IPS-18a (cell line): Measurements from ENCODE around the gene SMPX.
"Not testable (repeated sequence)": the region's sequence is repeated elsewhere in the genome, so short reads cannot be mapped to it uniquely, and the experiment has no call there.

Experiments used
- H3K27ac ChIP-seq: one replicate; pipeline ENCODE4 v1.5.1; 2013; ENCODE audit warnings: low read length
- H3K27me3 ChIP-seq: one replicate; pipeline ENCODE4 v1.6.1; 2013; ENCODE audit warnings: mild to moderate bottlenecking, low read length; ENCODE audit not compliant: control insufficient read depth, insufficient read depth
- H3K36me3 ChIP-seq: one replicate; pipeline ENCODE4 v1.6.1; 2013; ENCODE audit warnings: low read depth, low read length; ENCODE audit not compliant: control insufficient read depth
- H3K4me1 ChIP-seq: one replicate; pipeline ENCODE4 v1.6.1; 2013; ENCODE audit warnings: low read depth, low read length; ENCODE audit not compliant: control insufficient read depth
- H3K4me3 ChIP-seq: one replicate; pipeline ENCODE4 v1.5.1; 2013; ENCODE audit warnings: low read length
- H3K9ac ChIP-seq: one replicate; pipeline ENCODE4 v1.6.1; 2013; ENCODE audit warnings: mild to moderate bottlenecking, low read length, moderate library complexity
- H3K9me3 ChIP-seq: one replicate; pipeline ENCODE4 v1.6.1; 2013; ENCODE audit warnings: low read depth, low read length; ENCODE audit not compliant: control insufficient read depth

The SMPX gene

DNA sequence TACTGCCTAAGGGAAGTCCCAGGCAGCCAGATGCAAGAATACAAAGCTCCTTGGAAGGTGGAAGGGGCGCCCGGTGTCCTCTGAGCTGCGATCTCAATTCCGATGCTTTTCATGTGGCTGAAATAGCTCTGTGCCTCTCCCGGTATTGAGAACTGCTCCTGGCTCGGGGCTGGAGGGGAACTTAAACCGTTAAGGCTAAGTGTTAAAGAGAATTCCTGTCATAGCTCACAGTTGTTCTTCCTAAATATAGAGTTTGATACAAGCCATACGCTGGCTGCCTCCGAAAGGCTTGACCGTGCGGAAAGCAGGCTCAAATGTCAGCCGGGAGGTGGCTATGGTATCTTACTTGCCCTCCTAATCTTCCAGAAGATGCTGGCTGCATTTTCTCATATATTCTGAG is at the start of gene SMPX:
SMPX (minus strand) TSS at position 157 of the 400 bp plus-strand sequence. CDS start 3,826 bp downstream, outside the sequence.
- no peak within 1 kb of the TSS for H3K4me3 ChIP-seq
- peaks cover 5% of the 10 kb centered on the region for H3K9me3 ChIP-seq
- no peak within 1 kb of the TSS for H3K9ac ChIP-seq
- H3K4me1 ChIP-seq: no peaks in the 10 kb centered on the region
- H3K27ac ChIP-seq: no peak within 1 kb of the TSS
- no peaks in the 10 kb centered on the region for H3K36me3 ChIP-seq
- no peaks in the 10 kb centered on the region for H3K27me3 ChIP-seq

- Histone ChIP-seq H3K36me3 (no peaks in the 10 kb centered on the region), H3K27ac (no peak overlapping the region), H3K27me3 (no peaks in the 10 kb centered on the region), H3K9me3 (peaks cover 7% of the 10 kb centered on the region), H3K4me1 (no peaks in the 10 kb centered on the region), H3K9ac (no peak overlapping the region), H3K4me3 (no peak overlapping the region)
Observed at GRCh38 chrX:21806691-21807090, 48.8 kb upstream of the SMPX start.

GRCh38 chrX:21802839-21803238 is 44.9 kb upstream of the SMPX start:
- Histone ChIP-seq H3K27ac (no peak overlapping the region), H3K9ac (no peak overlapping the region), H3K4me1 (no peaks in the 10 kb centered on the region), H3K4me3 (no peak overlapping the region), H3K36me3 (no peaks in the 10 kb centered on the region), H3K9me3 (peaks cover 4% of the 10 kb centered on the region), H3K27me3 (no peaks in the 10 kb centered on the region)

GRCh38 chrX:21802054-21802670 is 44.2 kb upstream of the SMPX start:
- Histone ChIP-seq H3K27me3 (no peaks in the 10 kb centered on the region), H3K9ac (no peak overlapping the region), H3K4me1 (no peaks in the 10 kb centered on the region), H3K36me3 (no peaks in the 10 kb centered on the region), H3K4me3 (no peak overlapping the region), H3K9me3 (peaks cover 8% of the 10 kb centered on the region), H3K27ac (no peak overlapping the region)

- Histone ChIP-seq H3K4me3 (no peak overlapping the region), H3K4me1 (no peaks in the 10 kb centered on the region), H3K9me3 (peaks cover 15% of the 10 kb centered on the region), H3K9ac (no peak overlapping the region), H3K27me3 (no peaks in the 10 kb centered on the region), H3K27ac (no peak overlapping the region), H3K36me3 (no peaks in the 10 kb centered on the region)
Observed at GRCh38 chrX:21800344-21800770, 42.4 kb upstream of the SMPX start.

GRCh38 chrX:21799767-21800166 is 41.9 kb upstream of the SMPX start:
- no peaks in the 10 kb centered on the region for H3K27me3 ChIP-seq
- no peak overlapping the region for H3K27ac ChIP-seq
- H3K4me1 ChIP-seq: no peaks in the 10 kb centered on the region
- no peak overlapping the region for H3K4me3 ChIP-seq
- no peaks in the 10 kb centered on the region for H3K36me3 ChIP-seq
- peaks cover 15% of the 10 kb centered on the region for H3K9me3 ChIP-seq
- H3K9ac ChIP-seq: no peak overlapping the region

DNA sequence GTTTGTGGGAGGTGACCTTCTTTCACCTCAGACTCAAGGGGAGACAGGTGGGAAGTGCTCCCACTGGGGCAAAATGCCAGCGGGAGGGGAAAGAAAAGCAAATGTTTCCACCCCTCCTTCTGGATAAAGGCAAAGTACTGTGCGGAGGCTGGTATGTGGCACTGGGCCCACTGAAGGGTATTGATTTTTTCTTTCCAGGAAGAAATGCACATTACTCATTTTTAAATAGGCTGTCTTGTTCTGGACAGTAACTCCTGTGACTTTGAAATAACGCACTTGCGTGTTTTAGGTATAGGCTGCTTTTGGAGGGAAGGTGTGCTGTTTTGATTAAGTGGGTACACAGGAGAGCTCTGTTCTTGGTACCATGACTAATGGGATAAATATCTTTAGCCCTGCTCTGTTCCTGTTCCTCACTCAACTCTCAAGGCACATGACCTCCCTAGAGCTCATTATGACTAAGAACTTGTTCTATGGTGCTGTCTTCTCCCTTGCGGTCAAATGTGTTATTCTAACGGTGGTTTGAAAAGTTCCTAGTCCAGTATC is 40.8 kb upstream of the SMPX start:
- H3K9ac ChIP-seq: no peak overlapping the region
- no peak overlapping the region for H3K4me3 ChIP-seq
- peaks cover 15% of the 10 kb centered on the region for H3K9me3 ChIP-seq
- H3K27ac ChIP-seq: no peak overlapping the region
- H3K4me1 ChIP-seq: no peaks in the 10 kb centered on the region
- H3K36me3 ChIP-seq: no peaks in the 10 kb centered on the region
- H3K27me3 ChIP-seq: no peaks in the 10 kb centered on the region

DNA sequence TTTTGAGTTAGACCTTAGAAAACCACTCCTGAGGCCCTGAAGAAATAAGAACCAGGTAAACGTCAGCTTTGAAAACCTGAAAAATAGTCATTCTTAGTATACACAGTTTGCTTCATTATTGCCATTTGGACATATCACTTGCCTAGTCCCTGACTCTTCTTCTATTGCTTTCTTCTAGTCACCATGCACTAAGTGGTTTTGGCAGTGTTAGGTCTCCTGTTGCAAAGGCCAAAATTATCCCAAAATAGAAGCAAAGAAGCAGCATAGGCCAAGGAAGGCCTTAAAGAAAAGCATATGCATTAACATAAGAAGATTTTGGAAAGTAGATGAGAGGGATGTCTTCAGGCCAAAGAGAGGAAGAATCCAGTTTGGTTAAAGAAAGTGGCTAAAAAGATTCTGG is 24.1 kb upstream of the SMPX start:
- Histone ChIP-seq H3K4me3 (no peak overlapping the region), H3K9ac (no peak overlapping the region), H3K27ac (no peak overlapping the region), H3K36me3 (no peaks in the 10 kb centered on the region), H3K27me3 (no peaks in the 10 kb centered on the region), H3K9me3 (peaks cover 3% of the 10 kb centered on the region), H3K4me1 (no peaks in the 10 kb centered on the region)

DNA sequence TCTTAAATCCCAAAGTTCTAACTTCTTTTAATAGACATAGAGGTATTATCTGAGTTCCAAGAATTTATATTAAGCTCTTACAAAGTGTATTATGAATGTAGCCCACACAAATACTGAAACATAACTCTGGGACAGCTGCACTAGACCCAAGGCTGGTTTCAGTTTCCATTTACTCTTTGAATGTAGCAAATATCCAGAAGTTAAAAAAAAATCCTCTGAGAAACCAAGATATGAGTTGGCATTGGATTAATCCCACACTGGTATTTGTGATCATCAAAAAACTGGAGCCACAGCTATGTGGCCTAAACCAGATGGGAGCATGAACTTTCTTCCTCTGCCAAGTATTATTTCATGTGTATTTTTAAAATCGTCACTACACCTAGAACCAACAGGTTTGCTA is 23.6 kb upstream of the SMPX start:
- Histone ChIP-seq H3K9ac (no peak overlapping the region), H3K27me3 (no peaks in the 10 kb centered on the region), H3K4me1 (no peaks in the 10 kb centered on the region), H3K36me3 (no peaks in the 10 kb centered on the region), H3K4me3 (no peak overlapping the region), H3K9me3 (peaks cover 3% of the 10 kb centered on the region), H3K27ac (no peak overlapping the region)

DNA sequence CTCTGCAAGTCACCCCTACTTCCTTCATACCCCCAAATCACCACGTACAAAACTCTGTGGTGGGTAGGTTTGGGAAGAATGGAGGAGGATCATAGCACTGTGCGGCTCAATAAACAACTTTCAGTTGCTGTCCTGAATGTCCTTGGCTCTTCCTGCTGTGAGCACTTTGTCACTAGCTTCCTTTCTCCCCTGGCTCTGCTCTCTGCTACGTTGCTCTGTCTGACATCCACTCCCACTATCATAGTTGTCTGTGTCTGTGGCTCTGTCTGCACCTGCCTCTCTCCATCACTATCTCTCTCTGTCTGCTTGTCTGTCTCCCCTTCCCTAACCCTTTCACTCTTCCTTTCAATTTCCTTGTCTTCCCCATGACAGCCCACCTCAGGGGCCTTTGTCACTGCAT is 21.2 kb upstream of the SMPX start:
- Histone ChIP-seq H3K9ac (no peak overlapping the region), H3K36me3 (no peaks in the 10 kb centered on the region), H3K4me3 (no peak overlapping the region), H3K9me3 (peaks cover 3% of the 10 kb centered on the region), H3K27ac (no peak overlapping the region), H3K4me1 (no peaks in the 10 kb centered on the region), H3K27me3 (no peaks in the 10 kb centered on the region)

- Histone ChIP-seq H3K36me3 (no peaks in the 10 kb centered on the region), H3K27me3 (no peaks in the 10 kb centered on the region), H3K27ac (no peak overlapping the region), H3K9ac (no peak overlapping the region), H3K4me1 (no peaks in the 10 kb centered on the region), H3K9me3 (peaks cover 3% of the 10 kb centered on the region), H3K4me3 (no peak overlapping the region)
Observed at GRCh38 chrX:21778236-21778635, 20.3 kb upstream of the SMPX start.

DNA sequence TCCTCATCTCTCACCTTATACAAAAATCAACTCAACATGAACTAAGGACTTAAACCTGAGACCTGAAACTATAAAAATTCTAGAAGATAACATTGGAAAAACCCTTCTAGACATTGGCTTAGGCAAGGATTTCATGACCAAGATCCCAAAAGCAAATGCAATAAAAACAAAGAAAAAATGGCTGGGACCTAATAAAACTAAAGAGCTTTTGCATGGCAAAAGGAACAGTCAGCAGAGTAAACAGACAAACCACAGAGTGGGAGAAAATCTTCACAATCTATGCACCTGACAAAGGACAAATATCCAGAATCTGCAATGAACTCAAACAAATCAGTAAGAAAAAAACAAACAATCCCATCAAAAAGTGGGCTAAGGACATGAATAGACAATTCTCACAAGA is 17.2 kb upstream of the SMPX start:
- H3K9ac ChIP-seq, H3K27ac ChIP-seq, H3K36me3 ChIP-seq, H3K9me3 ChIP-seq, H3K27me3 ChIP-seq, H3K4me1 ChIP-seq, H3K4me3 ChIP-seq: not testable (repeated sequence)
